Astrocyte of the spinal cord (primary cell): ENCODE data around the gene PHKA1.
"Not testable (repeated sequence)": the region's sequence is repeated elsewhere in the genome, so short reads cannot be mapped to it uniquely, and the experiment has no call there.

Experiments used
- DNase-seq: peaks from one replicate; pipeline ENCODE4 v3.0.0; 2011; ENCODE audit warnings: low read depth, low spot score
- H3K4me3 ChIP-seq: 2 replicates; pipeline ENCODE4 v1.5.1; 2011; ENCODE audit warnings: low read depth, mild to moderate bottlenecking, low read length, moderate library complexity
- in situ Hi-C: cut with HindIII; loops from 2 replicates; pipeline ENCODE4 v1.10.0; 2017; ENCODE audit warnings: low sequenced_read_pairs
- TF ChIP-seq, protein P1 (sequence below): IDR thresholded peaks from 2 replicates; pipeline ENCODE4 v1.5.1; 2012; ENCODE audit warnings: low read depth, mild to moderate bottlenecking, low read length, inconsistent platforms

The PHKA1 gene

DNA sequence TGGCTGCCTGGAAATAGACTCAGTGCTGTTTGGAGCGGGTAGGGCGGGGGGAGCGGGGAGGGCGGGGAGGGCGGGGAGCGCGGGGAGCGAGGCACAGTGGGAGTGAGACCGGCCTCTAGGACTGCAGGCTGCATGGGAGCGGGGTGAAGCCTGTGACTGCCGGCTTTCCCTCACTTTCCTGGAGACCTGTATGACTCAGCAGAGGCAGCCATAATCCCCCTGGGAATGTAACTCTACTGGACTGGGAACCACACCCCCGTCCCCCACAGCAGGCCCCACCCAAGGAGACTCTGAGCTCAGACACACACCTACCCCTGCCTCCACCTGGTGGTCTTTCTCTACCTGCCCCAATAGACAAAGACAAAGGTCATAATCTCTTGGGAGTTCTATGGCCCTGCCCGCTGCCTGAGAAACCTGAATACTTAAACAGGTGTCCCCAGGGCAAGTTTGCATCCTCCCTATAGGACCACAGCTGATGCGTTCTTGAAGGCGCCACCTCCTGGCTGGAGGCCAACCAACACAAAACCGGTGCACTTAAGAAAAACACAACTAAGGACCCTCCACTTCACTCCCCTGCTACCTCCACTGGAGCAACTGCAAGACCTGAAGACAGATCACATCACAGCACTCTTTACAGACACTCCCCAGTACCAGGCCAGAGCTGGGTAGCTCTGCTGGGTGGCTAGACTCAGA lies 159.5 kb downstream of the PHKA1 start:
- in situ Hi-C loops, result no loop called here
- no peak overlapping the region for H3K4me3 ChIP-seq
- TF ChIP-seq, protein P1, sequence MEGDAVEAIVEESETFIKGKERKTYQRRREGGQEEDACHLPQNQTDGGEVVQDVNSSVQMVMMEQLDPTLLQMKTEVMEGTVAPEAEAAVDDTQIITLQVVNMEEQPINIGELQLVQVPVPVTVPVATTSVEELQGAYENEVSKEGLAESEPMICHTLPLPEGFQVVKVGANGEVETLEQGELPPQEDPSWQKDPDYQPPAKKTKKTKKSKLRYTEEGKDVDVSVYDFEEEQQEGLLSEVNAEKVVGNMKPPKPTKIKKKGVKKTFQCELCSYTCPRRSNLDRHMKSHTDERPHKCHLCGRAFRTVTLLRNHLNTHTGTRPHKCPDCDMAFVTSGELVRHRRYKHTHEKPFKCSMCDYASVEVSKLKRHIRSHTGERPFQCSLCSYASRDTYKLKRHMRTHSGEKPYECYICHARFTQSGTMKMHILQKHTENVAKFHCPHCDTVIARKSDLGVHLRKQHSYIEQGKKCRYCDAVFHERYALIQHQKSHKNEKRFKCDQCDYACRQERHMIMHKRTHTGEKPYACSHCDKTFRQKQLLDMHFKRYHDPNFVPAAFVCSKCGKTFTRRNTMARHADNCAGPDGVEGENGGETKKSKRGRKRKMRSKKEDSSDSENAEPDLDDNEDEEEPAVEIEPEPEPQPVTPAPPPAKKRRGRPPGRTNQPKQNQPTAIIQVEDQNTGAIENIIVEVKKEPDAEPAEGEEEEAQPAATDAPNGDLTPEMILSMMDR, result no peak
- peak; percentile 10 for DNase-seq

DNA sequence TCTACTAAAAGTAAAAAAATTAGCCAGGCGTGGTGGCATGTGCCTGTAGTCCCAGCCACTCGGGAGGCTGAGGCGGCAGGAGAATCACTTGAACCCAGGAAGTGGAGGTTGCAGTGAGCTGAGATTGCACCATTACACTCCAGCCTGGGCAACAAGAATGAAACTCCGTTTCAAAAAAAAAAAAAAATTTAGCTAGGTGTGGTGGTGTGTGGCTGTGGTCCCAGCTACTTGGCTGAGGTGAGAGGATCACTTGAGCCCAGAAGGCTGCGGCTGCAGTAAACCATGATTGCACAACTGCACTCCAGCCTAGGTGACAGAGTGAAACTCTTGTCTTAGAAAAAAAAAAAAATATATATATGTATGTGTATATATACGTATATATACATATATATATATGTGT lies 161.7 kb downstream of the PHKA1 start:
- H3K4me3 ChIP-seq, in situ Hi-C loops, DNase-seq: not testable (repeated sequence)

DNA sequence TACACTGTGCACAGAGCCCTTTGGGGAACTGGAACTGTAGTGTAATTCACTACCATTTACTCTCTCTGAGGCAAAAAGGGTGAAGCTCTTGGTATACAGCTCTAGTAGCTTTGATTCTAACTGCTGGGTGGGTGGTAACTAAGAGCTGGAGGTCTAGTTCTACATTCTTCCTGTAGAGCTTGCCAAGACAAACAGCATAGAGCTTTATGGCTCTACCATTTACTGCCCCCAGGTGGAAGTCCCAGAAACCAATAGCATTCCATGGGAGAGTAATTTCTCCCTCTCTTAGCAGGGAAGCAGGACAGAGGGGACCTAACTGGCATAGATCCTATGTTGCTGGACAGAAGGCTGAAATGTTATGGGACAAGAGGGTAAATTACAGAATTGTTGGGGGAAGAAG lies 168.1 kb downstream of the PHKA1 start:
- in situ Hi-C loops, result no loop called here
- TF ChIP-seq, protein P1, result peak; percentile 27
- DNase-seq, result peak; percentile 36
- H3K4me3 ChIP-seq, result no peak overlapping the region

DNA sequence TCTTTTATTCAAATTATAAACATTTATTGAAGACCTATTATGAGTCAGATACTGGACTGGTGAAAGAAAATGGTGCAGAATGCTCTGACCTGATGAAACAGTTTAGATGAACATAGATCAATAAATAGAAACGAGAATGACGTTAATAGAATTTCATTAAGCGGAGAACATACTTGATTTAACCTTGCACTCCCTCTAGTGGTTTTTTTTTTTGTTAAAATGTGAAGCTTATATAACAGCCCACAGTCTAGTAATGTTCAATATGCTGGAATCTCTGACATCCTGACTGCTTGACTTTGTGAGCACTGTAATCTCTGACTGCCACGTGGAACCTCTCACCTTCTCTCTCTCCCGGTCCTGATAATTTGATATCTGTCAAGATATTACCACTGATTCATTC lies 173.8 kb downstream of the PHKA1 start:
- peak; percentile 44 for DNase-seq
- H3K4me3 ChIP-seq, result no peak overlapping the region
- TF ChIP-seq, protein P1, result peak; percentile 36
- in situ Hi-C loops, result no loop called here

DNA sequence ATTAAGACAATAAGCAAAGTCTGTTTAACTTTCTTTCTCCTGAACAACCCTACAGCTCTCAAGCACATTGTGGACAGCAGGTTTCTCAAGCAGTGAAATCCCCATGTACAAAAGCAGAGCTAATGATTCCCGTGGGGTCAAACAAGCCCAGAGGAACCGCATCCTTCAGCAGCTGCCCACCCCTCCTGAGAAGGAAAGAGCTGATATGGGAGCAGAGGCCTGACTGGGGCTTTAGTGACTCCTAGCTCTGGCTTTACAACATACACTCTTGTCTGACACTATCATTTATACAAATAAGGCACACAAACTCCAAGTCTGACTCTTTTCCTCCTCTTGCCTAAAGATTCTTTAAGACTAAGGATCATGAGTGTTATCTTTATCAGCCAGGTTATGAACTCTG lies 174.3 kb downstream of the PHKA1 start:
- TF ChIP-seq, protein P1, result no peak
- in situ Hi-C loops, result no loop called here
- H3K4me3 ChIP-seq, result no peak overlapping the region
- DNase-seq, result no peak

DNA sequence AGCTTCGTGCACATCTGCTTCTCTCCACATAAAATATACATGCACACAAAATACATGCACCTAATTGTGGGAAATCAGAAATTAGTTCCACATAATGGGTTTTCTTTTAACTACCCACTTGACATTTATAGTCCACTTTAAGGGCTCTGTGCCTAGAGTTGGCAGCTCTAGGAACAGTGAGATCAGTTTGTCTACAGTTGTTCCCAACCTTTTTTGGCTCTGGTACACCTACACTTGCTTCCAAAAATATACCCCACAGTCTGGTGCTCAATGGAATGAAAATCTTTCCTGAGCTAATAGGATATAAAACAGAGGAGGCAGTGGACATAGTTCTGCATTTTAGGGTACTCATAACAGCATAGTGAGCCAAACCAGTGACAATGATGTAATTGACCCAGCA lies 177.6 kb downstream of the PHKA1 start:
- in situ Hi-C loops, result no loop called here
- no peak overlapping the region for H3K4me3 ChIP-seq
- no peak for DNase-seq
- TF ChIP-seq, protein P1, result no peak

DNA sequence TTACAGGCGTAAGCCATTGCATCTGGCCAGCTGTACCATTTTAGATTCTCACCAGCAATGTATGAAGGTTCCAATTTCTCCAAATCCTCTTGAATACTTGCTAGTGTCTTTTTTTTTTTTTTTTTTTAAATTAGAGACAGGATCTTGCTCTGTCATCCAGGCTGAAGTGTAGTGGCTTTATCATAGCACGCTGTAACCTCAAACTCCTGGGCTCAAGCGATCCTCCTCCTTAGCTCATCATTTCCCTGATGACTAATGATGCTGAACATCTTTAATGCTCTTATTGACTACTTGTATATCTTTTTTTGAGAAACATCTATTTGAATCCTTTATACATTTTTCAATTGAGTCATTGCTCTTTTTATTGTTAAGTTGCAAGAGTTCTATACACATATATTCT lies 181.7 kb downstream of the PHKA1 start:
- H3K4me3 ChIP-seq, result no peak overlapping the region
- DNase-seq, result no peak
- TF ChIP-seq, protein P1, result no peak
- in situ Hi-C loops, result no loop called here
